ENCODE measurements around the gene CCDC178. TPM values are rescaled to one million over a fixed set of nuclear protein-coding genes. Genes with fewer than 3 reads are reported as not detected.

Gene CCDC178
- total RNA-seq, 1 experiment from 2014 or later = not detected

- Histone ChIP-seq H3K36me3 (ENCODE audit: control insufficient read depth in 1 of 2, insufficient read depth in 2 of 2, low read length in 2 of 2) (no peaks in the 10 kb centered on the region), H3K4me3 (replicated peaks in 1 of 2; ENCODE audit: low read depth in 1 of 2, low read length in 2 of 2) (no peak overlapping the region), H3K79me2 (ENCODE audit: insufficient read depth, low read length) (no peaks in the 10 kb centered on the region), H3K9me2 (ENCODE audit: insufficient read depth) (no peaks in the 10 kb centered on the region), H4K20me1 (ENCODE audit: insufficient read depth) (no peaks in the 10 kb centered on the region), H3K4me1 (ENCODE audit: control insufficient read depth in 1 of 2, insufficient read depth in 2 of 2, low read length in 2 of 2) (no peaks in the 10 kb centered on the region), H3K4me2 (ENCODE audit: low read length) (no peak overlapping the region), H3K27ac (ENCODE audit: low read depth, low read length) (no peak overlapping the region), H3K9ac (ENCODE audit: low read length) (no peak overlapping the region), H3K27me3 (ENCODE audit: insufficient read depth, low read length) (no peaks in the 10 kb centered on the region), H2AFZ (ENCODE audit: low read depth, low read length, poor library complexity, severe bottlenecking) (no peak overlapping the region), H3K9me3 (ENCODE audit: control insufficient read depth in 1 of 2, insufficient read depth in 1 of 2, low read depth in 1 of 2, low read length in 2 of 2) (peaks cover 9 to 21% of the 10 kb centered on the region in 2 experiments; a peak in 2 of 4 replicates)
- no peak for ATAC-seq
- no peak for TF ChIP-seq SRF (IDR thresholded peaks at IDR 0.05; ENCODE audit: low read depth)
- TF ChIP-seq EZH2phosphoT487 (IDR thresholded peaks at IDR 0.05; ENCODE audit: borderline replicate concordance) = no peak
- TF ChIP-seq ZNF274 (IDR thresholded peaks at IDR 0.05; ENCODE audit: low read depth, low read length) = no peak
- ChIA-PET RAD21 (ENCODE audit: low non-redundant PET in 1 of 2, low total read pairs in 2 of 2, uncharacterized antibody in 2 of 2, unreplicated experiment in 2 of 2) (no interaction called here), CTCF (no interaction called here), POLR2A (no interaction called here)
- no TSS peak for BruUV-seq (replicated peaks)
- intact Hi-C loops (cut with micrococcal nuclease) = no loop called here
- no peak for DNase-seq (ENCODE audit: low read depth, low spot score)
These were observed 133.0 kb downstream of the CCDC178 start for GRCh38 chr18:33307520-33307919.

- no peak overlapping the region for H2AFZ ChIP-seq (ENCODE audit: low read depth, low read length, poor library complexity, severe bottlenecking)
- H3K4me1 ChIP-seq (ENCODE audit: control insufficient read depth in 1 of 2, insufficient read depth in 2 of 2, low read length in 2 of 2) = no peaks in the 10 kb centered on the region
- no peak overlapping the region for H3K4me3 ChIP-seq (replicated peaks in 1 of 2; ENCODE audit: low read depth in 1 of 2, low read length in 2 of 2)
- no peaks in the 10 kb centered on the region for H3K79me2 ChIP-seq (ENCODE audit: insufficient read depth, low read length)
- ChIA-PET POLR2A (no interaction called here), CTCF (no interaction called here), RAD21 (ENCODE audit: low non-redundant PET in 1 of 2, low total read pairs in 2 of 2, uncharacterized antibody in 2 of 2, unreplicated experiment in 2 of 2) (no interaction called here)
- intact Hi-C loops (cut with micrococcal nuclease) = no loop called here
- no peaks in the 10 kb centered on the region for H3K36me3 ChIP-seq (ENCODE audit: control insufficient read depth in 1 of 2, insufficient read depth in 2 of 2, low read length in 2 of 2)
- H3K9ac ChIP-seq (ENCODE audit: low read length) = no peak overlapping the region
- H3K27me3 ChIP-seq (ENCODE audit: insufficient read depth, low read length) = no peaks in the 10 kb centered on the region
- no peak for ATAC-seq
- H3K9me2 ChIP-seq (ENCODE audit: insufficient read depth) = no peaks in the 10 kb centered on the region
- no peak overlapping the region for H3K4me2 ChIP-seq (ENCODE audit: low read length)
- no peaks in the 10 kb centered on the region for H4K20me1 ChIP-seq (ENCODE audit: insufficient read depth)
- H3K27ac ChIP-seq (ENCODE audit: low read depth, low read length) = no peak overlapping the region
- H3K9me3 ChIP-seq (ENCODE audit: control insufficient read depth in 1 of 2, insufficient read depth in 1 of 2, low read depth in 1 of 2, low read length in 2 of 2) = peaks cover 3 to 30% of the 10 kb centered on the region in 2 experiments; a peak in 2 of 4 replicates
- DNase-seq (ENCODE audit: low read depth, low spot score) = no peak
- no TSS peak for BruUV-seq (replicated peaks)
- TF ChIP-seq FOSL1 (IDR thresholded peaks at IDR 0.05; ENCODE audit: low read depth) (no peak), JUND (IDR thresholded peaks at IDR 0.05) (no peak), ZBTB33 (IDR thresholded peaks at IDR 0.05; ENCODE audit: extremely low read depth, insufficient replicate concordance, low read length) (no peak), ZNF274 (IDR thresholded peaks at IDR 0.05; ENCODE audit: low read depth, low read length) (no peak), ATF3 (IDR thresholded peaks at IDR 0.05) (no peak), CEBPB (IDR thresholded peaks at IDR 0.05; ENCODE audit: low read depth) (no peak), TCF7L2 (IDR thresholded peaks at IDR 0.05; ENCODE audit: borderline replicate concordance, extremely low read depth, insufficient read depth, insufficient read length) (no peak), YY1 (IDR thresholded peaks at IDR 0.05; ENCODE audit: extremely low read depth, insufficient replicate concordance, low read depth, low read length) (no peak), RAD21 (IDR thresholded peaks at IDR 0.05; ENCODE audit: low read depth) (no peak), EZH2phosphoT487 (IDR thresholded peaks at IDR 0.05; ENCODE audit: borderline replicate concordance) (no peak), POLR2AphosphoS5 (IDR thresholded peaks at IDR 0.05; ENCODE audit: low read depth, low read length) (no peak), MAX (IDR thresholded peaks at IDR 0.05) (no peak), CBX3 (IDR thresholded peaks at IDR 0.05; ENCODE audit: low read depth) (no peak), REST (IDR thresholded peaks at IDR 0.05; ENCODE audit: low read depth) (no peak), SIN3A (IDR thresholded peaks at IDR 0.05; ENCODE audit: low read depth) (no peak)
These were observed 136.2 kb downstream of the CCDC178 start for GRCh38 chr18:33304277-33304676.

Measured in HCT116 (cell line).